Measurements from ENCODE around the gene HOMER2.

DNA sequence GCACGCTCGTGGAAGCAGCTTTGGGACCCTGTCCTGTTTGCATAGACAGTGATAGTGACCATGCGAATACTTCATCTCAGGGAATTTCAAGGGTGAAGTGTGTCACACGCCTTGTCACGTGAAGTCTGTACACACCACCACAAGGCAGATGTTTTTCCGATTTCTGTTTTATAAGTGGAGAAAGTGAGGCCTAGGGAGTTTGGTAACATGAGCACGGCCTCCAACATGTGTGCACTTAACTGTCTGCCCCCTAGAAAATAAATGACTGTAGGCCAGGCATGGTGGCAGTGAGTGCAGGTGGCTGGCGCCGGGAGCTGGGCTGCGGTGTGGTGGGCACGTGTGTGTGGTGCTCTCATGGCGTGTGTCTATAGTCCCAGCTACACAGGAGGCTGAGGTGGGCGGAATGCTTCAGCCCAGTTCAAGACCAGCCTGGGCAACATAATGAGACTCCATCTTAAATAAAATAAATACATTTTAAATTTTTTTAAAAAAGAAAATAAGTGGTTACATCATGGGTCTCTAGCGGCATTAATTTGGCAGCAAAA lies 101.1 kb downstream of the HOMER2 start:
- TF ChIP-seq, protein P1, sequence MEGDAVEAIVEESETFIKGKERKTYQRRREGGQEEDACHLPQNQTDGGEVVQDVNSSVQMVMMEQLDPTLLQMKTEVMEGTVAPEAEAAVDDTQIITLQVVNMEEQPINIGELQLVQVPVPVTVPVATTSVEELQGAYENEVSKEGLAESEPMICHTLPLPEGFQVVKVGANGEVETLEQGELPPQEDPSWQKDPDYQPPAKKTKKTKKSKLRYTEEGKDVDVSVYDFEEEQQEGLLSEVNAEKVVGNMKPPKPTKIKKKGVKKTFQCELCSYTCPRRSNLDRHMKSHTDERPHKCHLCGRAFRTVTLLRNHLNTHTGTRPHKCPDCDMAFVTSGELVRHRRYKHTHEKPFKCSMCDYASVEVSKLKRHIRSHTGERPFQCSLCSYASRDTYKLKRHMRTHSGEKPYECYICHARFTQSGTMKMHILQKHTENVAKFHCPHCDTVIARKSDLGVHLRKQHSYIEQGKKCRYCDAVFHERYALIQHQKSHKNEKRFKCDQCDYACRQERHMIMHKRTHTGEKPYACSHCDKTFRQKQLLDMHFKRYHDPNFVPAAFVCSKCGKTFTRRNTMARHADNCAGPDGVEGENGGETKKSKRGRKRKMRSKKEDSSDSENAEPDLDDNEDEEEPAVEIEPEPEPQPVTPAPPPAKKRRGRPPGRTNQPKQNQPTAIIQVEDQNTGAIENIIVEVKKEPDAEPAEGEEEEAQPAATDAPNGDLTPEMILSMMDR (IDR thresholded peaks at IDR 0.05) = no peak
- TF ChIP-seq POLR2A (IDR thresholded peaks at IDR 0.05) (no peak), POLR2AphosphoS5 (IDR thresholded peaks at IDR 0.05) (no peak)

All from suprapubic skin (tissue), 4 donors.